ENCODE data around the gene CHMP2A.

The CHMP2A gene

DNA sequence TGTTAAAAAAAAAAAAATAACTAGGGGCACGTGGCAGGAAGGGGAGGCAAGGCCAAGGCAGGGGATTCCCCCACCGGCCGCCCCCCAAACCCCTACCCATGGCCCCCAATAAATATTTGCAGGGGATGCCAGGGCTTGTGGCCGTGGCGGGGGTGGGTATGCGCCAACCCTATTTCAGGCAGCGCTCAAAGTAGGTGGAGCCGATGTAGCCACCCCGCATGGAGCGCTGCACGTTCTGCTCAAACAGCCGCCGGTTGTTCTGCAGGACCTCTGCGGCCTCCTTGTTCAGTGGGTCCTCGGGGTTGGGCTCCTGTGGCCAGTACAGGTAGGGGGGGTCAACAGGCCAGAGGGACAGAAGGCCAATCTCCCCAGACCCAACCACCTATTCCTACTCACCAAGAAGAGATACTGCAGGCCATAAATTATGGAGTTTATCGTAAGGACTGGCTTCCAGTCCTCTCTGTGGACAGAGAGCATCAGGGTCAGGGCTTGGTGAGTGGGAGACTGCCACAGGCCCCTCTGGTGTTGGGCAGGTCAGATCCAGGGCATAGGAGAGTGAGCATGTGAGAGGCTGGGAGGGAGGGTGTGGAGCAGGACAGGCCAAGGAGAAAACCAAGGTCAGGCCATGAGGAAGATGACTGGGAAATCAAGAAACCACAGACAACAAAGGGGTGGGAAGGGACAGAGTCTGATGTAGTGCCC, 1.2 kb upstream of the CHMP2A start:
- Histone ChIP-seq H3F3A (ENCODE audit: control insufficient read depth, insufficient read depth) (peaks cover 51% of the 10 kb centered on the region), H3K4me1 (ENCODE audit: control insufficient read depth, low read length) (peaks cover 65% of the 10 kb centered on the region), H3K9me2 (replicated peaks; ENCODE audit: control insufficient read depth, low read length) (no peaks in the 10 kb centered on the region), H3K9me3 (ENCODE audit: control insufficient read depth, insufficient read depth, low read length) (no peaks in the 10 kb centered on the region), H3K27me3 (ENCODE audit: control insufficient read depth, low read length) (no peaks in the 10 kb centered on the region), H3K36me3 (ENCODE audit: control insufficient read depth, low read length) (peaks cover 67% of the 10 kb centered on the region), H4K20me1 (ENCODE audit: control insufficient read depth, insufficient read depth, low read depth, low read length) (no peaks in the 10 kb centered on the region), H3K79me2 (ENCODE audit: control insufficient read depth, low read length) (peaks cover 48% of the 10 kb centered on the region), H3K4me3 (ENCODE audit: low read length) (peak overlapping the region; percentile 92), H3K27ac (ENCODE audit: low read depth, low read length) (peak overlapping the region; percentile 70), H3K4me2 (ENCODE audit: low read length) (peak overlapping the region; percentile 90)
- TF ChIP-seq, protein P1, sequence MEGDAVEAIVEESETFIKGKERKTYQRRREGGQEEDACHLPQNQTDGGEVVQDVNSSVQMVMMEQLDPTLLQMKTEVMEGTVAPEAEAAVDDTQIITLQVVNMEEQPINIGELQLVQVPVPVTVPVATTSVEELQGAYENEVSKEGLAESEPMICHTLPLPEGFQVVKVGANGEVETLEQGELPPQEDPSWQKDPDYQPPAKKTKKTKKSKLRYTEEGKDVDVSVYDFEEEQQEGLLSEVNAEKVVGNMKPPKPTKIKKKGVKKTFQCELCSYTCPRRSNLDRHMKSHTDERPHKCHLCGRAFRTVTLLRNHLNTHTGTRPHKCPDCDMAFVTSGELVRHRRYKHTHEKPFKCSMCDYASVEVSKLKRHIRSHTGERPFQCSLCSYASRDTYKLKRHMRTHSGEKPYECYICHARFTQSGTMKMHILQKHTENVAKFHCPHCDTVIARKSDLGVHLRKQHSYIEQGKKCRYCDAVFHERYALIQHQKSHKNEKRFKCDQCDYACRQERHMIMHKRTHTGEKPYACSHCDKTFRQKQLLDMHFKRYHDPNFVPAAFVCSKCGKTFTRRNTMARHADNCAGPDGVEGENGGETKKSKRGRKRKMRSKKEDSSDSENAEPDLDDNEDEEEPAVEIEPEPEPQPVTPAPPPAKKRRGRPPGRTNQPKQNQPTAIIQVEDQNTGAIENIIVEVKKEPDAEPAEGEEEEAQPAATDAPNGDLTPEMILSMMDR (IDR thresholded peaks at IDR 0.05; ENCODE audit: low read depth, low read length, poor library complexity, severe bottlenecking): no peak
- TF ChIP-seq EZH2phosphoT487 (IDR thresholded peaks at IDR 0.05; ENCODE audit: borderline replicate concordance, low read length): no peak

DNA sequence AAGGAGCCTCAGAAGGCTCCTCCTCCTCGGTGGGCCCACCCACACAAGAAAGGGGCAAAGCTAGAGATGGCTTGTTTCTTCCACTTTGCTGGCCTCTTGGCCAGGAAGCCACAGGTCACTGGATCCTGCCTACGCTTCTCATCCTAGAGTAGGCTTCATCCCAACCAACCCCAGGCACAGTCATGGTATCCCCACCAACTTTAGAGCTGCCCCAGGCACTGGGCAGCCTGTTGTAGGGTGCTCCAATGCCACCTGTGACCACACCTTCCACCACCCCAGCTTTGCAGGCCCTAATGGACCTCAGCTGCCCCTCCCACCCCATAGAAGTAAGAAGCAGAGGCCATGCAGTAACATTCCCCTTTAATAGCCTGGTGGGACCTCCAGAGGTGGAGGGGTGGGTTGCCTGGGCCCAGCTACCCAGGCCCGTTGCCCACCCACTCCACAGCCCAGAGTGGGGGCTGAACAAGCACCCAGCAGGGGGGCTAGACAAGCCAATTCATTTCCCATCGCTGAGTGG, 522 bp upstream of the CHMP2A start:
- no peaks in the 10 kb centered on the region for H3K9me3 ChIP-seq (ENCODE audit: control insufficient read depth, insufficient read depth, low read length)
- TF ChIP-seq EZH2phosphoT487 (IDR thresholded peaks at IDR 0.05; ENCODE audit: borderline replicate concordance, low read length): no peak
- TF ChIP-seq, protein P1 (IDR thresholded peaks at IDR 0.05; ENCODE audit: low read depth, low read length, poor library complexity, severe bottlenecking): no peak
- H3K4me1 ChIP-seq (ENCODE audit: control insufficient read depth, low read length): peaks cover 60% of the 10 kb centered on the region
- H3K36me3 ChIP-seq (ENCODE audit: control insufficient read depth, low read length): peaks cover 73% of the 10 kb centered on the region
- H3K4me3 ChIP-seq (ENCODE audit: low read length): peak overlapping the region; percentile 92
- peak overlapping the region; percentile 70 for H3K27ac ChIP-seq (ENCODE audit: low read depth, low read length)
- H3K27me3 ChIP-seq (ENCODE audit: control insufficient read depth, low read length): no peaks in the 10 kb centered on the region
- peaks cover 51% of the 10 kb centered on the region for H3F3A ChIP-seq (ENCODE audit: control insufficient read depth, insufficient read depth)
- no peaks in the 10 kb centered on the region for H3K9me2 ChIP-seq (replicated peaks; ENCODE audit: control insufficient read depth, low read length)
- H4K20me1 ChIP-seq (ENCODE audit: control insufficient read depth, insufficient read depth, low read depth, low read length): no peaks in the 10 kb centered on the region
- H3K4me2 ChIP-seq (ENCODE audit: low read length): peak overlapping the region; percentile 74
- H3K79me2 ChIP-seq (ENCODE audit: control insufficient read depth, low read length): peaks cover 53% of the 10 kb centered on the region

DNA sequence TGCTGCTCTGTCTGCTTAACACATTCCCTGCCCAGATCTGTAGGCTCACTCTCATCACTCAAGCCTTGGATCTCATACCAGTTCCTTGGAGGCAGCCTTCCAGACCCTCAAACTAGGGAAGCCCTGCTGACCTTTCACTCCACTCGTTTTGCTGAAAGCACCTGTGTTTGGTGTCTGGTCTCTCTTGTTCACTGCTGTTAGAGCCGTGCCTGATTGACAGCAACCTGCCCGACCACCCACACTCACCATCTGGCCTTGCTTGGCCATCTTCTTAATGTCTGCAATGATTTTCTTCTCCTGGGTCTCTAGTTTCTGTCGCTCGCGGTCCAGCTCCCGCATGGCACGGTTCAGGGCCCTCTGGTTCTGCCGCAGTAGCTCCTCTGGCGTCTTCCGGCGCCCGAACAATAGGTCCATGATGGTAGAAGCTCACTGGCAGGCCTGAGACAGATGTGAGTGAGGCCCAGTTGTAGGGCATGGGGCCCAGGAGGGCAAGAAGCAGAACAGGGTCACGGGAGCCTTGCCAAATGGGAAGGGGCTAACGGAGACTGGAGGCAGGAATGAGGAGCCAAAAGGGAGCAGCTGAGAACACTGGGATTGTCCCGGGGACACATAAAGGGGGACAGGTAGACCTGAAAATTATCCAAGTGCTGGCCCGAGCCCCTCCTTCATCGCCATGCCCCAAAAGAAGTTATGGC, 959 bp downstream of the CHMP2A start:
- Histone ChIP-seq H3F3A (ENCODE audit: control insufficient read depth, insufficient read depth) (peaks cover 46% of the 10 kb centered on the region), H3K79me2 (ENCODE audit: control insufficient read depth, low read length) (peaks cover 55% of the 10 kb centered on the region), H4K20me1 (ENCODE audit: control insufficient read depth, insufficient read depth, low read depth, low read length) (no peaks in the 10 kb centered on the region), H3K27ac (ENCODE audit: low read depth, low read length) (peak overlapping the region; percentile 70), H3K4me2 (ENCODE audit: low read length) (peak overlapping the region; percentile 74), H3K9me2 (replicated peaks; ENCODE audit: control insufficient read depth, low read length) (no peaks in the 10 kb centered on the region), H3K4me3 (ENCODE audit: low read length) (peak overlapping the region; percentile 92), H3K36me3 (ENCODE audit: control insufficient read depth, low read length) (peaks cover 85% of the 10 kb centered on the region), H3K4me1 (ENCODE audit: control insufficient read depth, low read length) (peaks cover 45% of the 10 kb centered on the region), H3K9me3 (ENCODE audit: control insufficient read depth, insufficient read depth, low read length) (no peaks in the 10 kb centered on the region), H3K27me3 (ENCODE audit: control insufficient read depth, low read length) (no peaks in the 10 kb centered on the region)
- TF ChIP-seq EZH2phosphoT487 (IDR thresholded peaks at IDR 0.05; ENCODE audit: borderline replicate concordance, low read length): no peak
- TF ChIP-seq, protein P1 (IDR thresholded peaks at IDR 0.05; ENCODE audit: low read depth, low read length, poor library complexity, severe bottlenecking): no peak

Data from DOHH2 (cell line).